ENCODE data around the gene EXOSC1.
A peak's percentile ranks its signal among the peaks of the same experiment; 100 is the strongest.

EXOSC1 gene

DNA sequence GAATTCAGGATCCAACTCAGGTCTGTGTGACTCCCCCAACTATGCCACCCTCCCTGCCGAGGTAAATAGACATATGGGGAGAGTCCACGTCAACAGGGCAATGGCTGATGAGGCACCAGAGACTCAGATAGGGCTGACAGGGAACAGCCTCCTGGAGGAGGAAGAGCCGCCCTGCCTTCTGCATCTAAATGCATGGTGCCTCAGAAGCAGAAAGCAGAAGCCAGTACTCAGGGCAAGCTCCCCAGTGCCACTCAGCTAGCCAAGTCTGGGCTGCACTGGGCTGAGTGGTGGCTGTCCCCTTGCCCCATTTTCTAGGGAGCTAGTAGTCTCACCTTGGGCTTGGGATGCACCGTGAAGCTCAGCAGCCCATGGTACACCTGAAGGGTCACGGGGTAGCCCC lies 55.7 kb downstream of the EXOSC1 start:
- Histone ChIP-seq H3K27ac (replicated peaks) (peak overlapping the region; percentile 22), H3K27me3 (ENCODE audit: insufficient read depth, poor library complexity, severe bottlenecking) (no peaks in the 10 kb centered on the region), H3K4me3 (replicated peaks; ENCODE audit: insufficient read depth, low read length) (no peak overlapping the region)
- DNase-seq (ENCODE audit: low read depth in 1 of 2, low spot score in 1 of 2), result no peak
- TF ChIP-seq, protein P1, sequence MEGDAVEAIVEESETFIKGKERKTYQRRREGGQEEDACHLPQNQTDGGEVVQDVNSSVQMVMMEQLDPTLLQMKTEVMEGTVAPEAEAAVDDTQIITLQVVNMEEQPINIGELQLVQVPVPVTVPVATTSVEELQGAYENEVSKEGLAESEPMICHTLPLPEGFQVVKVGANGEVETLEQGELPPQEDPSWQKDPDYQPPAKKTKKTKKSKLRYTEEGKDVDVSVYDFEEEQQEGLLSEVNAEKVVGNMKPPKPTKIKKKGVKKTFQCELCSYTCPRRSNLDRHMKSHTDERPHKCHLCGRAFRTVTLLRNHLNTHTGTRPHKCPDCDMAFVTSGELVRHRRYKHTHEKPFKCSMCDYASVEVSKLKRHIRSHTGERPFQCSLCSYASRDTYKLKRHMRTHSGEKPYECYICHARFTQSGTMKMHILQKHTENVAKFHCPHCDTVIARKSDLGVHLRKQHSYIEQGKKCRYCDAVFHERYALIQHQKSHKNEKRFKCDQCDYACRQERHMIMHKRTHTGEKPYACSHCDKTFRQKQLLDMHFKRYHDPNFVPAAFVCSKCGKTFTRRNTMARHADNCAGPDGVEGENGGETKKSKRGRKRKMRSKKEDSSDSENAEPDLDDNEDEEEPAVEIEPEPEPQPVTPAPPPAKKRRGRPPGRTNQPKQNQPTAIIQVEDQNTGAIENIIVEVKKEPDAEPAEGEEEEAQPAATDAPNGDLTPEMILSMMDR (IDR thresholded peaks at IDR 0.05; ENCODE audit: insufficient read depth, low read length), result no peak
- TF ChIP-seq, protein P2, sequence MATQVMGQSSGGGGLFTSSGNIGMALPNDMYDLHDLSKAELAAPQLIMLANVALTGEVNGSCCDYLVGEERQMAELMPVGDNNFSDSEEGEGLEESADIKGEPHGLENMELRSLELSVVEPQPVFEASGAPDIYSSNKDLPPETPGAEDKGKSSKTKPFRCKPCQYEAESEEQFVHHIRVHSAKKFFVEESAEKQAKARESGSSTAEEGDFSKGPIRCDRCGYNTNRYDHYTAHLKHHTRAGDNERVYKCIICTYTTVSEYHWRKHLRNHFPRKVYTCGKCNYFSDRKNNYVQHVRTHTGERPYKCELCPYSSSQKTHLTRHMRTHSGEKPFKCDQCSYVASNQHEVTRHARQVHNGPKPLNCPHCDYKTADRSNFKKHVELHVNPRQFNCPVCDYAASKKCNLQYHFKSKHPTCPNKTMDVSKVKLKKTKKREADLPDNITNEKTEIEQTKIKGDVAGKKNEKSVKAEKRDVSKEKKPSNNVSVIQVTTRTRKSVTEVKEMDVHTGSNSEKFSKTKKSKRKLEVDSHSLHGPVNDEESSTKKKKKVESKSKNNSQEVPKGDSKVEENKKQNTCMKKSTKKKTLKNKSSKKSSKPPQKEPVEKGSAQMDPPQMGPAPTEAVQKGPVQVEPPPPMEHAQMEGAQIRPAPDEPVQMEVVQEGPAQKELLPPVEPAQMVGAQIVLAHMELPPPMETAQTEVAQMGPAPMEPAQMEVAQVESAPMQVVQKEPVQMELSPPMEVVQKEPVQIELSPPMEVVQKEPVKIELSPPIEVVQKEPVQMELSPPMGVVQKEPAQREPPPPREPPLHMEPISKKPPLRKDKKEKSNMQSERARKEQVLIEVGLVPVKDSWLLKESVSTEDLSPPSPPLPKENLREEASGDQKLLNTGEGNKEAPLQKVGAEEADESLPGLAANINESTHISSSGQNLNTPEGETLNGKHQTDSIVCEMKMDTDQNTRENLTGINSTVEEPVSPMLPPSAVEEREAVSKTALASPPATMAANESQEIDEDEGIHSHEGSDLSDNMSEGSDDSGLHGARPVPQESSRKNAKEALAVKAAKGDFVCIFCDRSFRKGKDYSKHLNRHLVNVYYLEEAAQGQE (IDR thresholded peaks at IDR 0.05; ENCODE audit: insufficient replicate concordance, low read depth), result no peak
- TF ChIP-seq SPI1 (IDR thresholded peaks at IDR 0.05; ENCODE audit: borderline replicate concordance, low read depth) (no peak), POLR2AphosphoS5 (IDR thresholded peaks at IDR 0.05; ENCODE audit: low read depth) (no peak), GABPA (IDR thresholded peaks at IDR 0.05; ENCODE audit: low read depth) (no peak)

DNA sequence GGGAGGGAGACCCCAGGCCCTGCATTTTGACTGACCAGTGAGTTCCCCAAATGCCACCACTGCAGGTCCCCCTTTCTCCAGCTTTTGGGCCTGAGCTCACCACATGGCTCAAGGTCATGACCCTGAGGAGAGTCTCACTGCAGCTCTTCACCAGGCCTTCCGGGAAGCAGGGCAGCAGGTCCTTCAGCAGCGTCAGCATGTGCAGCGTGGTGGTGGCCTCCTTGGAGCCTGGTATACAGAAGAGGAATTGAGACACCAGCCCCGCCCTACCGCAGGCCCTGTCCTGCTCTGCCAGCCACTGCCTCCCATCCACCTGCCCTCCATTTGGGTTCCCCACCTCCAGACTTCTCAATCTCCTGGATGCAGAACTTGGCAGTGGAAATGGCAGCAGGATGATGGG lies 57.7 kb downstream of the EXOSC1 start:
- Histone ChIP-seq H3K27ac (replicated peaks) (no peak overlapping the region), H3K27me3 (ENCODE audit: insufficient read depth, poor library complexity, severe bottlenecking) (no peaks in the 10 kb centered on the region), H3K4me3 (replicated peaks; ENCODE audit: insufficient read depth, low read length) (no peak overlapping the region)
- TF ChIP-seq SPI1 (IDR thresholded peaks at IDR 0.05; ENCODE audit: borderline replicate concordance, low read depth) (no peak), GABPA (IDR thresholded peaks at IDR 0.05; ENCODE audit: low read depth) (no peak), POLR2AphosphoS5 (IDR thresholded peaks at IDR 0.05; ENCODE audit: low read depth) (no peak)
- TF ChIP-seq, protein P2 (IDR thresholded peaks at IDR 0.05; ENCODE audit: insufficient replicate concordance, low read depth), result no peak
- TF ChIP-seq, protein P1 (IDR thresholded peaks at IDR 0.05; ENCODE audit: insufficient read depth, low read length), result no peak
- DNase-seq (ENCODE audit: low read depth in 1 of 2, low spot score in 1 of 2), result no peak

Data from HL-60 (cell line).